Measurements from ENCODE around the gene ZNF740. TPM values are rescaled to one million over a fixed set of nuclear protein-coding genes. Genes with fewer than 3 reads are reported as not detected.

ZNF740 gene
- total RNA-seq, 4 donors from 2014 or later = 14.0 to 22.3 (median 17.7) TPM

DNA sequence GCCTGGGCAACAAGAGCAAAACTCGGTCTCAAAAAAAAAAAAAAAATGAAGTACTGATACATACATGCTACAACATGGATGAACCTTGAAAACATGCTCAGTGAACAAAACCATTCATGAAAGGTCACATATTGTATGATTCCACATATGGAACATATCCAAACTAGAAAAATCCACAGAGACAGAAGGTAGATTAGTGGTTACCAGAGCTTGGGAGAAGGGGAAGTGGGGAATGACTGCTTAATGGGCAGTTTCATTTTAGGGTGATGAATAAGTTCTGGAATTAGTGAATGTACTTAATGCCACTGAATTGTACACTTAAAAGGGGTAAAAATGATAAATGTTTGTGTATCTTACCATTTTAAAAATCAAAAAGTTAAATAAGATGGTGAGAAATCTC is 23.8 kb downstream of the ZNF740 start:
- TF ChIP-seq, protein P1, sequence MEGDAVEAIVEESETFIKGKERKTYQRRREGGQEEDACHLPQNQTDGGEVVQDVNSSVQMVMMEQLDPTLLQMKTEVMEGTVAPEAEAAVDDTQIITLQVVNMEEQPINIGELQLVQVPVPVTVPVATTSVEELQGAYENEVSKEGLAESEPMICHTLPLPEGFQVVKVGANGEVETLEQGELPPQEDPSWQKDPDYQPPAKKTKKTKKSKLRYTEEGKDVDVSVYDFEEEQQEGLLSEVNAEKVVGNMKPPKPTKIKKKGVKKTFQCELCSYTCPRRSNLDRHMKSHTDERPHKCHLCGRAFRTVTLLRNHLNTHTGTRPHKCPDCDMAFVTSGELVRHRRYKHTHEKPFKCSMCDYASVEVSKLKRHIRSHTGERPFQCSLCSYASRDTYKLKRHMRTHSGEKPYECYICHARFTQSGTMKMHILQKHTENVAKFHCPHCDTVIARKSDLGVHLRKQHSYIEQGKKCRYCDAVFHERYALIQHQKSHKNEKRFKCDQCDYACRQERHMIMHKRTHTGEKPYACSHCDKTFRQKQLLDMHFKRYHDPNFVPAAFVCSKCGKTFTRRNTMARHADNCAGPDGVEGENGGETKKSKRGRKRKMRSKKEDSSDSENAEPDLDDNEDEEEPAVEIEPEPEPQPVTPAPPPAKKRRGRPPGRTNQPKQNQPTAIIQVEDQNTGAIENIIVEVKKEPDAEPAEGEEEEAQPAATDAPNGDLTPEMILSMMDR (IDR thresholded peaks at IDR 0.05; ENCODE audit: low read depth) = no peak

DNA sequence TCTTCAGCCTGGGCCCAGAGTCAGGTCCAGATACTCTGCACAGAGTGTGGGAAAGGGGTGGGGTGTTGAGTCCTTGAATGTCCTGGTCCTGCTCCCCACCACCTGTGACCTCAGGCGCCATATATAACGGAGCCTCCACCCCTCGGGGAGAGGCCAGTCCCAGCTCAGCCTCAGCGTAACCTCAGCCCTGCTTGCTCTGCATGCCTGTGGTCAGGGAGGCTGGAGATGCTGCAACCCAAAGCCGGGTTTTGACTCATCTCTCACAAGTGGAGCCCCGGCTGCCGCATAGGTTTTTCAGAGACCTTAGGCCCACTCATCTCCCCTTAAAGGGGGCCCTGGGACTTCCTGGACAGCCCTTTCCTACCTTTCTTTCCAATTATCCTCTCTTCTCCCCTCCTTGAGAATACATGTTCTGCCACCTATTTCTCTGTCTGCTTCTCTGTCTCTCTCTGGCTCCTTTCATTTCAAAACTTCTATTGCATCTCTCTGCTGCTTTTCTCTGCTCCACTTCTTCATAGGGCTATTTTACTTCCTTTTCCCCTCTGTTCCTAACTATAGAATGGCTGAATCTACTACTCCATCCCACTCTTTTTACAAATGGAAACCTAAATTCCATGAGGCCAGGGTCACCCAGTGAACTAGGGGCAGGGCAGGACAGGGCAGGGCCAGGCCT is 25.4 kb downstream of the ZNF740 start:
- TF ChIP-seq, protein P1 (IDR thresholded peaks at IDR 0.05; ENCODE audit: low read depth) = no peak

DNA sequence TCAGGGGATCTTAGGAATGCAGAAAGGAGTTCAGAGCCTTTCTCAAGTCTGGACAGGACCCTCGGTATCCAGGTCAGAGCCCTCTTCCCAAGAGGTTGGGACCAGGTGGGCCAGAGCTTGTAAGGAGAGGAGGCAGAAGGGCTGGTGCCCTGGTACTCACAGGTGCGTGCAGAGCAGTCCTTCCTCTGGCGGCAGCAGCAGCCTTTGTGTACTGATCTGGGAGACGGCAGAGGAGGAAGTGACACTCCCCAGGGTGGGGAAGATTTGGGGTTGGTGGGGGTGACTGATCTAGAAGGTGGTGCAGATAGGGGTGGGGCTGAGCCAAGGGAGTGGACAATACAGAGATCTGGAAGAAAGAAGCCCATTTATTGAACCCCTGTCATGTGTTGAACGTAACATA is 26.5 kb downstream of the ZNF740 start, which contains the start of gene ITGB7:
Gene ITGB7, minus strand, starts transcription at position 210 of the 400 bp plus-strand sequence. CDS start 6,808 bp downstream, outside the sequence.
- TF ChIP-seq, protein P1 (IDR thresholded peaks at IDR 0.05; ENCODE audit: low read depth) = no peak

DNA sequence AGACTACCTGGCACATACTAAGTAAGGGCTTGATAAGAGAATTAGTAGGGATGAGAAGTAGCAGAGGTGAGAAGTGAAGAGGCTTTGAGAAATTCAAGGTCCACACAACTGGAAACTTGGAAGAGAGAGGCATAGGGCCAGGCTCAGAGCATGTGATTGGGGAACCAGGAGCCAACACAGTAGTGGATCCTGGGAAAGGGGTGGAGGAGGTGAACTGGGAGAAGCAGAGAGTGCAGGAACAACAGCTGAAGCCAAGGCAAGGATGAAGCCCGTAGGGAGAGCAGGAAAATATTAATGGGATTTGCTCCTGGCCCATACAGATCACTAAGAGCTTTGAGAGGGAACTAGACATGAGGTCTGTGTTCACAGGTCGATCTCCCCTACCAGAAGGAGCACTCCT is 27.9 kb downstream of the ZNF740 start:
- TF ChIP-seq, protein P1 (IDR thresholded peaks at IDR 0.05; ENCODE audit: low read depth) = no peak

DNA sequence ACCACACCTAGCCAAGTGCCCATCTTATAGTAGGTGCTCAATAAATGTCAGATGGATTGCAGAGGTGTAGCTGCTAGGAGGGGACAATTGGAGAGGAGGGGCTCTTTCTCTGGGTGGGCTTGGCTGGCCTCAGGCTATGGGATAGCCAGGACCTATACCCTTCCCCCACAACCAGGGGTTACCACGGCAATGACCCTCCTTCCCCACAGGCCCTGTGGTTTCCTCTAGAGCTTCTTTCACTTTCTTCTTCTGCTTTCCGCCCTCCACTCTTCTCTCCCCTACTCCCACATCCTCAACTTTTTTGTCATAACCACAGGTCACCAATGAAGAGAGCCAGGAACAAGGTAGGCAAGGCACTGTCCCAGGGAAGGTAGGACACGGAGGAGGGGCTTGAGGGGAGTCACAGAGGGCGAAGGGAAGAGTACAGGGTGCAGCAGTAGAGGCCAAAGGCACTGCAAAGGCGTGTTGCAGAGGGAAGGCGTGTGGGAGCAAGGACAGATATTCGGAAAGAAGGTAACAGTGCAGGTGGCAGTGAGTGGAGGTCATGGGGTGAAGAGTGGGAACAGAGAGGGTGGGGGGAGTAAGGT is 28.4 kb downstream of the ZNF740 start:
- TF ChIP-seq, protein P1 (IDR thresholded peaks at IDR 0.05; ENCODE audit: low read depth) = no peak

DNA sequence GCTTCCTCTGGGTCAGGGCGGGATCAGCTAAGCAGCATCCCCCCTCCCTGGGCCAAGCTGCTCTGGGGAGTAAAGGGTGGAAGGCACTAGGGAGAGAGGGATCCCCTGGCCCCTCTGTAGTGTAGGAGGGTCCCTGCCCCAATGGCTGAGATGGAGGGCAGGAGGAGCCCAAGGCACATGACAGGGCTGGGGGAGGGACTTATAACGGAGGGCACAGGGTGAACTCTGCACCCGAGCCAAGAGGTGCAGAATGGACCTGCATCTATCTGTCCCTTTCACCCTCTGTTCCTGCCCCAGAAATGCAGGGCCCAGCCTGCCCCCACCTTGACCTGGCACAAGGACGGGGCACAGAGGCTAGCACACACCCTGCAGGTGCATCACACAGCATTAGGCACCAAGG is 30.3 kb downstream of the ZNF740 start:
- TF ChIP-seq, protein P1 (IDR thresholded peaks at IDR 0.05; ENCODE audit: low read depth) = no peak

DNA sequence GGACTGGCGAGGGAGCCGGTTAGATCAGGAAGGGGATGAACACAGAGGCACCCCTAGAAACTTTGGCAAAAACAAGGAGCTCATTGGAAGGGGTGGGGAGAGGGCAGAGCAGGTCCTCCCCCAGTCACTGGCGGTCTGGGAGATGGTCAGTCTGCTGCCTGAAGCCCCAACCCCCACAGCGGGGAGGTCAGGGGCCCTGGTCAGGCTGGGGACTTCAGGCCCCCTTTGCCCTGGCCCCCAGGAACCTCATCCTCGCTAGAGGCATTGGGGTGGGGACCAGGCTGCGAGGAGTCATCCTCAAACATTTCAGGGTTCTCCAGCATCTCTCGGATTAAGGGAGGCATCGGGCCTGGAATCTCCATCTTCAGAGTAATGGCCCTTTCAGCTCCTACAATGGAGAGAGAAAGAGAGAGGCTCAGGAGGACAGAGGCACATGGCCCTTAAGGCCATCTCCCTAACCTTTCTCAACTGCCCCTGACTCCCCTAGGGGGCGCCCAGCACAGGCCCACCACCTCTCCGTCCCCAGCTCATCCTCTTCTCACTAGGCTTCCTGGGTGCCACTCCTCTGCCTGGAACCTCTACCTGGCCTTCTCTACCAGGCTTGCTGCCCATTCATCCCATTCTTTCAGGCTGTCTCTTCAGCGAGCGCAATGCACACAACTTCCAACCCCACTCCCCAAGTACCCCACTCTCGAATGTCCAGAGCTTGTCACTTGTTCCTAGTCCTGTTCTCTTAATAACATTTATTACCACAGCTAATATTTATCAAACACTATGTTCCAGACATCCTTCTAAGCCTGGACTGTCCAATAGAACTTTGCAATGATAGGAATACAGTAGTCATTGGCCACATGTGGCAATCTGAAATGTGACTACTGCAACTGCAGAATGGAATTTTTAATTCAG is 31.2 kb downstream of the ZNF740 start:
- TF ChIP-seq, protein P1 (IDR thresholded peaks at IDR 0.05; ENCODE audit: low read depth) = no peak

Measured in subcutaneous adipose tissue (tissue), 4 donors.